Mononuclear cell (primary cell): ENCODE measurements around the gene SDSL. TPM values are rescaled to one million over a fixed set of nuclear protein-coding genes. Genes with fewer than 3 reads are reported as not detected.

Experiments used
- H3K27me3 ChIP-seq: 2 replicates; pipeline ENCODE4 v1.6.0; 2011; ENCODE audit warnings: low read length, control low read depth; ENCODE audit not compliant: insufficient read depth
- H3K4me1 ChIP-seq: 2 replicates; pipeline ENCODE4 v1.5.1; 2011; ENCODE audit warnings: mild to moderate bottlenecking, low read length, control low read depth; ENCODE audit not compliant: insufficient read depth
- H3K4me3 ChIP-seq: 2 replicates; pipeline ENCODE4 v1.5.1; 2011; ENCODE audit warnings: mild to moderate bottlenecking, low read length, moderate library complexity
- H3K9me3 ChIP-seq: 2 replicates; pipeline ENCODE4 v1.5.1; 2011; ENCODE audit warnings: low read depth, mild to moderate bottlenecking, control low read depth, low read length
- total RNA-seq: library from RNA; depleted of rRNA; stranded (reverse); fragments of >200 nt; gene quantifications from one replicate; pipeline ENCODE4 v1.2.3, GENCODE V29; 2012

The SDSL gene
- total RNA-seq, 1 donor = 2.6 TPM

GRCh38 chr12:113470871-113471618, 48.9 kb downstream of the SDSL start:
- Histone ChIP-seq H3K4me1 (peaks cover 5% of the 10 kb centered on the region), H3K4me3 (no peak overlapping the region), H3K27me3 (peaks cover 97% of the 10 kb centered on the region), H3K9me3 (no peaks in the 10 kb centered on the region)

- H3K4me1 ChIP-seq = peaks cover 5% of the 10 kb centered on the region
- H3K4me3 ChIP-seq = no peak within 1 kb of the TSS
- H3K27me3 ChIP-seq = peaks cover 92% of the 10 kb centered on the region
- H3K9me3 ChIP-seq = no peaks in the 10 kb centered on the region
Observed at GRCh38 chr12:113471619-113472171, 49.5 kb downstream of the SDSL start, which contains the start of gene LHX5. LHX5 (minus strand) TSS chr12:113471871; CDS start chr12:113471498, 373 bp downstream.

DNA sequence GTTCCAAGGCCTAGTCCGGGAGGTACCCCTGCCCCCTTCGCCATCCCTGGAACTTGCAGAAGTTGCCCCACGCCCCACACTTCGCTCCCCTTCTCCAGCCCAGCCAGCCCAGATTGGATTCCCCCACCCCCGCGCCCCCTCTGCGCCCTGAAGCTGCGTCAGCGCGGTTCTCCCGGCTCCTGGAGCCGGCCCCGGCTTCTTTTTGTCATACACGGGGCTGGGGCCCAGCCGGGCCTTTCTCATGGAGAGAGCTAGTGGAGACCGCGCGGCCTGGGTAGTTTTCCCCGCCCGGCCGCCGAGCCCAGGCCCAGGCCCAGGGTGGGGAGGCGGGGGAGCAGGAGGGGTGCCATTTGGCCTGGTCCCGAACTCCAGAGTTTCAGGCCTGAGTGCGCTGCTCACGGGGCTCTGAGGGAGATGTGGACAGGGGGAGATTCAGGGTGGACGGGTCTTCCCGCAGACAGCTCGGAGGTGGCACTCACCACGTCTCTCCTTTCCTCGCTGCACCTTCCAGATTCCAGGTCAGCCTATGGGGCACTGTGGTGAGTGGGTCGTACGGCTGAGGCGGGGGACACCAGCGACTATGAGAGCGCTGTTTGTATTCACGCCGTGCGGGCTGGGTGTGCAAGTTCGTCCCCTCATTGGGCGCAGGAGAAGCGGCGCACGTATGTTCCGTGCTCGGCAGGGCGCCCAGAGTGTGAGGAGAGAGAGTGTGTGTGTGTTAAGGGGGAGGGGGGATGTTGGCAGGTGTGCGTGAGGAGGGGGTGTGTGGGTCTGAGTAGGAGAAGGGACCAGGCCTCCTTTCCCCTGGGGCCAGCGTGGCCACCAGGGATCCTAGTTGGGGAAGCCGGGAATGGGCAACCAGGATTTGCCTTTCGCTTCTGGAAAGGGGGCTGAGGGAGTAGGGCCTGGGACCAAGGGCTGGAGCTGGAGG, 50.3 kb downstream of the SDSL start:
- no peak overlapping the region for H3K4me3 ChIP-seq
- H3K9me3 ChIP-seq = no peaks in the 10 kb centered on the region
- peaks cover 88% of the 10 kb centered on the region for H3K27me3 ChIP-seq
- H3K4me1 ChIP-seq = no peaks in the 10 kb centered on the region

GRCh38 chr12:113473400-113473799, 51.2 kb downstream of the SDSL start:
- Histone ChIP-seq H3K4me1 (no peaks in the 10 kb centered on the region), H3K4me3 (no peak overlapping the region), H3K9me3 (no peaks in the 10 kb centered on the region), H3K27me3 (peaks cover 88% of the 10 kb centered on the region)

DNA sequence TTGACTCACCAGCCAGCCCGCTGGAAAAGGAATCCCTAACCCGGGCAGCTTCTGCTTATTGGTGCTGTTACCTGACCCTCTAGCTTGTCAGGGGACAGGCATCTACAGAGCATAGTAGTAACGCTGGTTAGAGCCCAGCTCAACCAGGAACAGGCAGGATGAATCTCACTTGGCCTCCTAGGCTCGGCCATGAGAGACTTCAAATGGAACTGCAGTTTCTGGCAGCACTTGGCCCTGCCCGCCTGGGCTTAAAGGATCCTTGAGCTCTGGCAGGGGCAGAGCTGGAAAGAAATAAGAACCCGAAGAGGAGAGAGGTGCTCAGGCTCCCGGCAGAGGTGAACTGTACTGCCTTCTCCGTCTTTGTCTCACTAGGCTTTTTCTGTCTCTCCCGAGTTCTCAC, 51.8 kb downstream of the SDSL start:
- Histone ChIP-seq H3K9me3 (no peaks in the 10 kb centered on the region), H3K27me3 (peaks cover 88% of the 10 kb centered on the region), H3K4me1 (no peaks in the 10 kb centered on the region), H3K4me3 (no peak overlapping the region)

DNA sequence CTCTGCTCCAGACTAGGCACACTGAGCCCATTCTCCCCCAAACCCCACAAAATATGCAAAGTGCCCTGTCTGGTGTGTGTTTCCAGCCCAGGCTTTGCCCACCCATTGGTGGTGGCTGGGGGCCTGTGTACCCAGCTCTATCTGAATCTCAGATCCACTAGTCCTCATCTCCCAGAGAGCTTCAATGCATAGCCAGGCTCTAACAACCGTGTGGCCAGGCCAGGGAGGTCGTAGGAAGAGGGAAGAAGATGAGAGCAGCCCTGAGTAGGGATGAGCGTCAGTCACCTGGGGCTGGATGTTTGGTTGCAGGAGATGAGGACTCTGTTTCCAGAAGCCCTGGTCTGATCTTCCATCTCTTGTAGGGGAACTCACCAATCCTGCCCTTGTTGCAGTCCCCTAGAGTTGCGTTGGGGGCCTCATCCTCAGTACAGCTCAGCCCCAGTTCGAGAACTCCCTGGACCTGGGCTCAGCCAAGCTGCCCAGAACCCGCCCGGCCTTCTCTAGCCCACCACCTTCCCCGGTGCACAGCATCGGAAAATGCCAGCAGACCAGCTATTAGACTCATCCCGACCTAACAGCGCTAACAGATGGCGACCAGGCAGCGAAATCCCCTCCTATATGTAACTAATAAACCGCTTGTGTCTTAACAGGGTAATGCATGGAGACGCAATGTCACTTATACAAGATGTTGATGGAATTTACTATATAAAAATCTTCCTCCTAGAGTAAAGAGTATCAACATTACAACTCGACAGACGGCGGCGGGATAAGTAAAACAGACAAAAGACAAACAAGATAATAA, 52.7 kb downstream of the SDSL start:
- Histone ChIP-seq H3K4me3 (no peak overlapping the region), H3K27me3 (peaks cover 88% of the 10 kb centered on the region), H3K9me3 (no peaks in the 10 kb centered on the region), H3K4me1 (no peaks in the 10 kb centered on the region)

DNA sequence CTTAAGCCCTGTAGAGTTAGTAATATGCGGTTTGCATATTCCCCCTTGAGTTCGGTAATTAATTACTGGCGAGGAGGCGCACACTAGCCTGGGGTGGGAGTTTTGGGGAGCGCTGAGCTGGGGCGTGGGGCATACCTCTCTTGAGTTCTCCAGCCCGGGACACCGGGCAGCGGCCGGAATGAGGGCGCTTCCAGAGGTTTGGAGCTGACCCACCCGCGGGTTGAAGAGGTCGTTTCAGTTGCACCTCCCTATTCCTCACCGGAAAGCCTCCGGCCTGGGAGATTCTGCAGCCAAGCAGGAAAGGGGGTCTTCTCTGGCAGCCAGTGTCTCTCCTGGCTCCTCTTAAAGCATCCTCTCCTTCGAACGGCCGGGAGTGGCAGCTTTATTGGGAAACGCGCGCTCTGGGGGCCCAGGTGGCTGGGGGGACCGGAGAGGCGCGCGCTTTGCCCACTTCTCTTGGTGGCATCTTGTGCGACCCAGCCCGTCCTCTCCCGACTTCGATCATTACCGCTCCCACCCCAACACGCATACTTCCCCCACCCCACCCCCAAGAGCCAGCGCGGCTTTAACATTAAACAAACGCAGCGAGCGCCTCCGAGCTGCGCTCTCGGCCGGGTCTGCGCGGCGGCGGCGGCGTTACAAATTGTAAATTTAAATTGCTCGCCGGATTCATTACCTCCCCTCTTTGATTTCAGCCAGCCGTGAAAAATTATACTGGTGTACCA, 53.4 kb downstream of the SDSL start:
- peaks cover 88% of the 10 kb centered on the region for H3K27me3 ChIP-seq
- no peaks in the 10 kb centered on the region for H3K4me1 ChIP-seq
- no peak overlapping the region for H3K4me3 ChIP-seq
- H3K9me3 ChIP-seq = no peaks in the 10 kb centered on the region

DNA sequence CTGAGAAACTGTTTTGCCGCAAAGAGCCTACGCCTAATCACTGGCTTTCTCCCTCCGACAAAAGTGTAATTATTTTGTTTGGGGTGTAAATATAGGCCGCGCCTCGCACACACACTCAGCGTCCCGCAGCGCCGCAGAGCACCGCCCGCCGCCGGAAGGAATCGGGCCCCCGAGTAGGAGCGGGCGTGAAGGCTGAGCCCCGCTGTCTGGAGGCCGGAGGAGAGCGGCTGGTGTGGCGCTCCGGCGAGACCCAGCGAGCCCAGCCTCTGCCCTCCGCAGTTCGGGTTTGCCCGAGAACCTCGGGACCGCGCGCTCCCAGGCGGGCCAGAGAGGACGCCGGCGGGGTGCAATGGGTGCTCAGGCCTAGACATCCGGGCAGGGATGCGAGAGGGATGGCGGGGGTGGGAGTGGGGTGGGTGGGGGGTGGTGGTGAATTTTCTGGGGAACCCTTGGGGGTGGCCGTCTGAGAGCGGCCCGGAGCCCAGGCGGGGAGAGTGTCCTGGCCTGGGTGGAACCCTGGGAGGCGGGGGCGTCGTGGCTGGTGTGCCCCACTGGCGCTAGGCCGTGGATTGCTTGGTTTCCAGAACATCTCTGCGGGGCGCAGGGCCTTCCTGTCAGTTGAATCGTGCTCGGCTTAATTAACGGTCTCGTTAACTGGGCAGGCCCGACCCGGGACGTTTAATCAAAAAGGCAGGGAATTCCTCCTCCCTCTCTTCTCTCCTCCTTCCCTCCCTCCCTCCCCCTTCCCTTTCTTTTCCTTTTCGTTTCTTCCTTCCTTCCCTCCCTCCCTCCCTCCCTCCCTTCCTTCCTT, 54.2 kb downstream of the SDSL start:
- Histone ChIP-seq H3K4me3 (no peak overlapping the region), H3K9me3 (no peaks in the 10 kb centered on the region), H3K27me3 (peaks cover 88% of the 10 kb centered on the region), H3K4me1 (no peaks in the 10 kb centered on the region)

GRCh38 chr12:113477171-113477841, 55.1 kb downstream of the SDSL start:
- Histone ChIP-seq H3K4me3 (no peak overlapping the region), H3K4me1 (no peaks in the 10 kb centered on the region), H3K9me3 (no peaks in the 10 kb centered on the region), H3K27me3 (peaks cover 85% of the 10 kb centered on the region)

- Histone ChIP-seq H3K4me3 (no peak overlapping the region), H3K9me3 (no peaks in the 10 kb centered on the region), H3K4me1 (no peaks in the 10 kb centered on the region), H3K27me3 (peaks cover 84% of the 10 kb centered on the region)
Observed at GRCh38 chr12:113477842-113478215, 55.6 kb downstream of the SDSL start.

GRCh38 chr12:113478351-113479011, 56.3 kb downstream of the SDSL start:
- no peak overlapping the region for H3K4me3 ChIP-seq
- no peaks in the 10 kb centered on the region for H3K4me1 ChIP-seq
- peaks cover 82% of the 10 kb centered on the region for H3K27me3 ChIP-seq
- no peaks in the 10 kb centered on the region for H3K9me3 ChIP-seq

DNA sequence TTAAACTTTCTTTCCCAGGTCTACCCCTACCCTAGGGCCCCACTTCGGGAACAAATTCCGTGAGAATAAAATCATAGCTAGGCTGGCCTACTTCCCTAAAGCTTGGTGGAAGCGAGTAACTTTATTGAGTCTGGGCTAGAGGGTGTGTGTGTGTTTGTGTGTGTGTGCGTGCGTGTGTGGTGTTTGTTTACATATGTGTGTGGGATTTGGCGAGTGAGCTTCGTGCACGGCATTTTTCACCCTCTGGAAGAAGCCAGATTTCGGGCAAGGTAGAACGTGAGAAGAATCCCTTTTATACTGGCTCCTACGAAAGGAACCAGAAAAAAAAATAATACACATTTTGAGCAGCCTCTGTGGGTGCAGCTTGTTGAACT, 57.0 kb downstream of the SDSL start:
- H3K9me3 ChIP-seq = no peaks in the 10 kb centered on the region
- peaks cover 78% of the 10 kb centered on the region for H3K27me3 ChIP-seq
- no peak overlapping the region for H3K4me3 ChIP-seq
- H3K4me1 ChIP-seq = no peaks in the 10 kb centered on the region
